ENCODE data around the gene KRTAP12-3. TPM values are rescaled to one million over a fixed set of nuclear protein-coding genes. Genes with fewer than 3 reads are reported as not detected.

Gene KRTAP12-3
- polyA plus RNA-seq, 3 donors: not detected

GRCh38 chr21:44616591-44616926 lies 41.2 kb upstream of the KRTAP12-3 start:
- Mint-ChIP-seq H3K4me3 (no peak overlapping the region), H3K27ac (no peak overlapping the region), H3K4me1 (peaks cover 10% of the 10 kb centered on the region), H3K27me3 (ENCODE audit: low read depth in 3 of 3) (peaks cover 3 to 12% (median 4%) of the 10 kb centered on the region in 3 donors), H3K9me3 (peaks cover 17 to 29% (median 23%) of the 10 kb centered on the region in 7 donors), H3K36me3 (no peaks in the 10 kb centered on the region)
- Histone ChIP-seq H3K4me3 (replicated peaks in 1 of 3; ENCODE audit: low read depth in 2 of 3, low read length in 3 of 3) (no peak overlapping the region), H3K4me1 (ENCODE audit: control insufficient read depth in 1 of 2, insufficient read depth in 2 of 2, low read length in 2 of 2) (no peaks in the 10 kb centered on the region), H2AFZ (ENCODE audit: insufficient read depth, low read depth, low read length, poor library complexity, severe bottlenecking) (no peak overlapping the region), H3K27me3 (ENCODE audit: control insufficient read depth in 2 of 2, insufficient read depth in 2 of 2, low read length in 2 of 2) (no peaks in the 10 kb centered on the region), H3K9ac (ENCODE audit: insufficient read depth, low read length, poor library complexity, severe bottlenecking) (no peak overlapping the region), H3K79me2 (ENCODE audit: insufficient read depth, low read length) (no peaks in the 10 kb centered on the region), H3K27ac (ENCODE audit: low read depth in 1 of 2, low read length in 2 of 2) (no peak overlapping the region), H3K36me3 (replicated peaks in 1 of 2; ENCODE audit: control insufficient read depth in 1 of 2, insufficient read depth in 2 of 2, low read length in 2 of 2) (no peaks in the 10 kb centered on the region), H3K4me2 (replicated peaks; ENCODE audit: extremely low read depth, low read length, poor library complexity, severe bottlenecking) (no peak overlapping the region), H3K9me3 (replicated peaks in 1 of 2; ENCODE audit: control insufficient read depth in 1 of 2, insufficient read depth in 1 of 2, low read length in 2 of 2) (peaks cover 11 to 16% of the 10 kb centered on the region in 2 donors), H4K20me1 (ENCODE audit: insufficient read depth, low read length) (no peaks in the 10 kb centered on the region)
- intact Hi-C loops (cut with micrococcal nuclease): no loop called here
- 90% methylated on average over 16 of the region's 16 CpGs for WGBS (ENCODE audit: insufficient coverage)
- no peak for DNase-seq
- TF ChIP-seq CTCF (IDR thresholded peaks at IDR 0.05): no peak

GRCh38 chr21:44617071-44617501 lies 40.6 kb upstream of the KRTAP12-3 start:
- no peak for TF ChIP-seq CTCF (IDR thresholded peaks at IDR 0.05)
- Mint-ChIP-seq H3K27me3 (ENCODE audit: low read depth in 3 of 3) (peaks cover 4 to 12% (median 7%) of the 10 kb centered on the region in 3 donors), H3K4me3 (no peak overlapping the region), H3K9me3 (peaks cover 14 to 27% (median 18%) of the 10 kb centered on the region in 7 donors), H3K4me1 (peaks cover 10% of the 10 kb centered on the region), H3K36me3 (no peaks in the 10 kb centered on the region), H3K27ac (no peak overlapping the region)
- DNase-seq: no peak
- intact Hi-C loops (cut with micrococcal nuclease): no loop called here
- peaks cover 7 to 11% of the 10 kb centered on the region in 2 donors for H3K9me3 ChIP-seq (replicated peaks in 1 of 2; ENCODE audit: control insufficient read depth in 1 of 2, insufficient read depth in 1 of 2, low read length in 2 of 2)
- no peak overlapping the region for H2AFZ ChIP-seq (ENCODE audit: insufficient read depth, low read depth, low read length, poor library complexity, severe bottlenecking)
- H4K20me1 ChIP-seq (ENCODE audit: insufficient read depth, low read length): no peaks in the 10 kb centered on the region
- H3K4me2 ChIP-seq (replicated peaks; ENCODE audit: extremely low read depth, low read length, poor library complexity, severe bottlenecking): no peak overlapping the region
- H3K9ac ChIP-seq (ENCODE audit: insufficient read depth, low read length, poor library complexity, severe bottlenecking): no peak overlapping the region
- 83% methylated on average over 7 of the region's 8 CpGs for WGBS (ENCODE audit: insufficient coverage)
- H3K27ac ChIP-seq (ENCODE audit: low read depth in 1 of 2, low read length in 2 of 2): no peak overlapping the region
- no peak overlapping the region for H3K4me3 ChIP-seq (replicated peaks in 1 of 3; ENCODE audit: low read depth in 2 of 3, low read length in 3 of 3)
- no peaks in the 10 kb centered on the region for H3K27me3 ChIP-seq (ENCODE audit: control insufficient read depth in 2 of 2, insufficient read depth in 2 of 2, low read length in 2 of 2)
- H3K79me2 ChIP-seq (ENCODE audit: insufficient read depth, low read length): no peaks in the 10 kb centered on the region
- H3K4me1 ChIP-seq (ENCODE audit: control insufficient read depth in 1 of 2, insufficient read depth in 2 of 2, low read length in 2 of 2): no peaks in the 10 kb centered on the region
- H3K36me3 ChIP-seq (replicated peaks in 1 of 2; ENCODE audit: control insufficient read depth in 1 of 2, insufficient read depth in 2 of 2, low read length in 2 of 2): no peaks in the 10 kb centered on the region
